ENCODE measurements around the gene IFT52. TPM values are rescaled to one million over a fixed set of nuclear protein-coding genes. Genes with fewer than 3 reads are reported as not detected.

IFT52 gene
- polyA plus RNA-seq, 1 experiment: 47.4 TPM

- Histone ChIP-seq H3K36me3 (ENCODE audit: control insufficient read depth, insufficient read depth, low read length) (no peaks in the 10 kb centered on the region), H3K4me3 (ENCODE audit: low read depth, low read length) (peak overlapping the region; percentile 55), H3K27me3 (ENCODE audit: control insufficient read depth, insufficient read depth, low read length) (no peaks in the 10 kb centered on the region)
- no peak for DNase-seq (ENCODE audit: low read depth)
- ChIA-PET POLR2A (no interaction called here), CTCF (interaction anchor here (0.6 to 1.0 kb wide), 2 partner anchors 24 to 53 kb away, joined by 3 read pairs; no protein-coding TSS in a partner anchor)
- TF ChIP-seq CTCF (IDR thresholded peaks at IDR 0.05; ENCODE audit: insufficient read depth, low read depth, low read length): no peak
Observed at GRCh38 chr20:43667341-43668132, 76.8 kb downstream of the IFT52 start.

- DNase-seq (ENCODE audit: low read depth): no peak
- no peaks in the 10 kb centered on the region for H3K27me3 ChIP-seq (ENCODE audit: control insufficient read depth, insufficient read depth, low read length)
- POLR2A ChIA-PET: no interaction called here
- H3K4me3 ChIP-seq (ENCODE audit: low read depth, low read length): no peak overlapping the region
- H3K36me3 ChIP-seq (ENCODE audit: control insufficient read depth, insufficient read depth, low read length): 0 out of 2 replicates have a peak, but pooled peaks cover 1% of the 10 kb centered on the region
- TF ChIP-seq CTCF (IDR thresholded peaks at IDR 0.05; ENCODE audit: insufficient read depth, low read depth, low read length): no peak
- CTCF ChIA-PET: interaction anchor here (1.2 kb wide), 1 partner anchor 23 kb away, joined by 4 read pairs; no protein-coding TSS in a partner anchor
Observed at GRCh38 chr20:43669332-43669731, 78.6 kb downstream of the IFT52 start.

GRCh38 chr20:43670423-43670822 lies 79.7 kb downstream of the IFT52 start:
- Histone ChIP-seq H3K27me3 (ENCODE audit: control insufficient read depth, insufficient read depth, low read length) (no peaks in the 10 kb centered on the region), H3K36me3 (ENCODE audit: control insufficient read depth, insufficient read depth, low read length) (0 out of 2 replicates have a peak, but pooled peaks cover 1% of the 10 kb centered on the region), H3K4me3 (ENCODE audit: low read depth, low read length) (no peak overlapping the region)
- TF ChIP-seq CTCF (IDR thresholded peaks at IDR 0.05; ENCODE audit: insufficient read depth, low read depth, low read length): no peak
- ChIA-PET CTCF (no interaction called here), POLR2A (no interaction called here)
- DNase-seq (ENCODE audit: low read depth): no peak

- no peak for TF ChIP-seq CTCF (IDR thresholded peaks at IDR 0.05; ENCODE audit: insufficient read depth, low read depth, low read length)
- no peak overlapping the region for H3K4me3 ChIP-seq (ENCODE audit: low read depth, low read length)
- 0 out of 2 replicates have a peak, but pooled peaks cover 1% of the 10 kb centered on the region for H3K36me3 ChIP-seq (ENCODE audit: control insufficient read depth, insufficient read depth, low read length)
- ChIA-PET POLR2A (no interaction called here), CTCF (no interaction called here)
- no peaks in the 10 kb centered on the region for H3K27me3 ChIP-seq (ENCODE audit: control insufficient read depth, insufficient read depth, low read length)
- no peak for DNase-seq (ENCODE audit: low read depth)
Observed at GRCh38 chr20:43676368-43676767, 85.6 kb downstream of the IFT52 start.

- CTCF ChIA-PET: interaction anchor here (0.5 to 3.4 kb wide), 7 partner anchors 11 to 143 kb away, joined by 3 to 23 read pairs (median 4); no protein-coding TSS in a partner anchor
- POLR2A ChIA-PET: no interaction called here
- Histone ChIP-seq H3K27me3 (ENCODE audit: control insufficient read depth, insufficient read depth, low read length) (no peaks in the 10 kb centered on the region), H3K36me3 (ENCODE audit: control insufficient read depth, insufficient read depth, low read length) (no peaks in the 10 kb centered on the region), H3K4me3 (ENCODE audit: low read depth, low read length) (no peak overlapping the region)
- TF ChIP-seq CTCF (IDR thresholded peaks at IDR 0.05; ENCODE audit: insufficient read depth, low read depth, low read length): no peak
- no peak for DNase-seq (ENCODE audit: low read depth)
Observed at GRCh38 chr20:43680981-43681380, 90.2 kb downstream of the IFT52 start.
